DMS 273 treated with DMSO at 0.1 percent for 48 hours (cell line): ENCODE results near the gene THSD7A.

Source experiments
- DNase-seq: peaks from one replicate; lab custom pipeline; 2025; lab: John Stamatoyannopoulos, UW

The THSD7A gene

DNA sequence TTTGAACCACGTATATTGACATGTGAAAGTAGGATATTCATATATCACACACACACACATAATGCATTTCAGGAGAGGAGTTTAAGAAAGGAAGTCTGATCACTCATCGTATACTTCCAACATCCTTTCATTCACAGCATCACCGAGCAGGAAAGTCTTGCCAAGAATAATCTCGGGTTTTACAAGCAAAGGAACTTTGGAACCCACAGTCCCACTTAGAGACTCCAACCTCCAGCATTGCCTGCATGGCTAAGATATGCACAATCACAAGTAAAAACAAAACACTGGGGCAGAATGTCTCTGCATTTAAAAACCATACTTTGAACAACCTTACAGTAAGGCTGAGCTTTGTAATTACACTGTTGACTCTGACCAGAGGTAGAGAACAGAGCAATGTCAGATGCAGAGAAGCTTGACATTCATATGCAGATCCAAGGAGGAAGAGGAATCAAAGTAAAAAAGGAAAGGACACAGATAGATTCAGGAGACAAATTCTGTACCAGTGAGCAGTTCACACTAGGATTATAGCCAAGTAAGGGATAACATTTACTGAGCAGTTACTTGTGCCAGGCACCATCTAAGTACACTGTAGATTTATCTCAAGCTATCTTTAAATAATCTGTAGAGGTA is 14.8 kb downstream of the THSD7A start:
- no peak for DNase-seq

DNA sequence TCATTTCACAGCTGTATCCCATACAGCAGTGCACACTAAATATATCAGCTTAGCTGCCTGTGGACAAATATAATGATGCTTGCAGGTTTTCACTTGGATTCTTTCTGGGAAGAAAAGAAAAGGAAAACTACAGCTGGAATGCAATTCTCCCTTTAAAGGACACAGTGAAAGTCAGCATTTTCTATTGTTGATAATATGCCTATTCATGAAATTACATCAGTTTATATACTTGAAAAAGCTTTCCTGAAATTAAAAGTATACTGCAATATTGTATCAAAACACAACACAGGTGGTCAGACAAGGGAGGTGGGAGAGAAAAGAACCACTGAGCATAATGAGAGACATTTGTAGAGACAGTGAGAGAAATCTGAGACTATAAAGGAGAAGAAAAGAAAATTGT is 20.3 kb downstream of the THSD7A start:
- DNase-seq: no peak

DNA sequence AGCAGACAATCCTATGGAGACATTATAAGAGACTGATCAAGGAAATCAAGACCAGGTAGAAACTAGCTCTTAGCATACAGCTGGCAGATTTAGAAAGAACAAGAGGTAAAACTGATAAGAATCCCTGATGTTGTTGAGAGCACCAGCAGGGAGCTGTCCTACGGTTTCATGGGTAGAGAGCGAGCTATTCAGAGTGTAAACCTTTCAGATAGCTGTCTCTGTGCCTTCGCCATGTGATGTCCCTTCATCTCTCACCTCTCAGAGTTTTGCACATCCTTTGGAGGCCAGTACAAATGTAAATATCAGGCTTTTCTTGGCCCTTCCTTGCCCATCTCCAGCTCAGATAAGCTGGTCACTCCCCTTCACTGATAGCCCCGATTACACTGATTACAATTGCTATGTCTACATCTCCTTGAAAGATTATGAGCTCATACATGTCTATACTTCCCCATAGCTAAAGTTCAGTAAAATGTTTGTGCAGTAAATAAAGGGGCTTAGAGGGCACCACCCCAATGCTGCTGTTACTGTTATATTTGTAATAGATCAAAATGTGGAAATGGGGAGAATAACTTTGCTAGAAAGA is 21.9 kb downstream of the THSD7A start:
- DNase-seq: no peak

DNA sequence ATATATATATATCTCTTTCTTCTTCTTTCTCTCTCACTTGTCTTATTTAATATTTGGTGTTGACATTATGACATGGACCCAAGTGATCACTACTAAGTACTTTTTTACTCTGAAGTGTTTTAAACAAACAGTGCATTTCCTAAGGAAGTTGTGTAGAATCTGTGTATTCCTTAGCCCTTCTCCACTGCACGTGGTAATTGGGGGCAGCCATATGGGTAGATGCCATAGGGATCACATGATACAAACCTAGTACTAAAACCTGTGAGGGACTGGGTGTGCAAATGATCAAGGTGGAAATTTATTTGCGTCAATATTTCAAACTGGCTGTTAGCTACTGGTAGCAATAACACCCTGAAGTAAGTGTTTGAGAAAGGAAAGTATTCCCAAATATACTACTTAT is 25.0 kb downstream of the THSD7A start:
- no peak for DNase-seq

DNA sequence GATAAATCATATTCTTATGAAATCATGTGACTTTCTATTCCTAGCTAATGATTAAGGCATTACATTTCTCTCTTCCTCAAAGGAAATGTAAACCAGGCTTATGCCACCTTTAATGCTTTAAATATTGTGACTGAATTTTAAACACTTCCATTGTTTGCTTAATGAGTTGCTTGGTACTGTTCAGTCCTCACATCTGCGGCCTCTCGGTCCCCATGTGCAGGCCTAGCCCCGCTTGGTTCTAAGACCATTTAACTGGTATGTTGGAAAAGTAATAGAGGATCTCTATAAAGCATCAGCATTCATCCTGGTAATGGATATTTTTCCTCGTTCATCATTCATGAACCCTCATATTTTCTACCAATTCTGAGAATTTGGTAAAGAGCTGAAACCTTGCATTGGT is 27.4 kb downstream of the THSD7A start:
- no peak for DNase-seq

DNA sequence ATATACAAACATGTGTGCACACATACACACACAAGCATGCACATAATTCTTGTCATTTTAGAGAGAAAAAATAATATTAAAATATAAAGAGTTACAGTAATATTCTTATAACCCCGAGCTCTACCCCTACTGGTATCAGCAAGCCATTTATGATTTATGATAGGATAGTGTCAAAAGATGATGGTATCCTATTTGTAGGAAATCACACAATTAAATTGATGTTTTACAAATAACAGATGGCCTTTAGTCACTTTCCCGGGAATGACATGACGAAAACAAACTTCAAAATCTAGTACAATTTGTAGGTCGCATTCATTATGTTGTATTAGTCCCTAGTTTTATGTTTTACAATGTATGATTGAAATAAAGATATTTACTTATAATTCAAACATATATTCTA is 36.8 kb downstream of the THSD7A start:
- DNase-seq: no peak

DNA sequence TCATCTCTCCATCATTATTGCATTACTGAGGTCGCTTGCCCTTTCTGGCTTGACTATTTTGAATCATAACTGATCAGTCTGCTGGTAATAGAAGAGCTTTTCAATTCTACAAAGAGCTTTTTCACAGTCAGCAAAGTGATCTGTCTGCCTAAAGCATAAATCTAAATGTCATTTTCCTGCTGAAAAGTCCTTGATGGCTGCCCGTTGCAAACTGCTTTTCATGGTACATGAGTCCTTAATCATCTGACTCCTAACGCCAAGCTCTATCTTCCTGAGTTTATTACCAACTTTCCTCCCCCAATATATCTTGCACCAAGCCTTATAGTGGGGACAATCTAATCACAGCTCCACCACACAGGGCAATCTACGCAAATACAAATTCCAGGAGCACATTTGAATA is 39.8 kb downstream of the THSD7A start:
- DNase-seq: no peak

DNA sequence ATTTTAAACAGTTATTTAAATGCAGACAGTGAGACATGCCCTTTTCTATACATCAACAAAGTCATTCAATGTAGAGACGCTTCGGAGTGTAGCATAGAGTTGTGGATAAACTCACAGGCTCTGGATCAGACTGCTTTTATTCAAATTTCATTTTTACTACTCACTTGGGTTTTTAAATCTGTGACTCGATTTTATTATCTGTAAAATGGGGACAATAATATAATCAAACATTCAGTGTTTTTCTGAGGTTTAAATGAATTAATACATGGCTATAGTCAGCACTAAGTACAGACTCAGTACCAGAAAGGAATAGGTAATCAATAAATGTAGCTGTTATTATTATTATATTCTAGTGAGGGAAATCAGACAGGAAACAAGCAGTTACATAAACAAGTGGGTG is 43.4 kb downstream of the THSD7A start:
- DNase-seq: no peak

DNA sequence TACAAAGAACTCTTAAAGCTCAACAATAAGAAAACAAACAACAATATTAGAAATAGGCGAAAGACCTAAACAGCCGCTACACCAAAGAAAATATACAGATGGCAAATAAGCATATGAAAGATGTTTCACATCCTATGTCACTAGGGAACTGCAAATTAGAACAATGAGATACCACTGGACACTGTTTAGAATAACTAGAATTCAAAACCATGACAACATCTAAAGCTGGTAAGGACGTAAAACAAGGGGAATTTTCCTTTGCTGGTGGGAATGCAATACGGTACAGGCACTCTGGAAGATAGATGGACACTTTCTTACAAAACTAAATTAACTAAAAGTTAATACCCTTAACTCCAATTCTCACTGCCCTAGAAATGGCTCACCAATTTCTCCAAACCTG is 44.5 kb downstream of the THSD7A start:
- DNase-seq: no peak

DNA sequence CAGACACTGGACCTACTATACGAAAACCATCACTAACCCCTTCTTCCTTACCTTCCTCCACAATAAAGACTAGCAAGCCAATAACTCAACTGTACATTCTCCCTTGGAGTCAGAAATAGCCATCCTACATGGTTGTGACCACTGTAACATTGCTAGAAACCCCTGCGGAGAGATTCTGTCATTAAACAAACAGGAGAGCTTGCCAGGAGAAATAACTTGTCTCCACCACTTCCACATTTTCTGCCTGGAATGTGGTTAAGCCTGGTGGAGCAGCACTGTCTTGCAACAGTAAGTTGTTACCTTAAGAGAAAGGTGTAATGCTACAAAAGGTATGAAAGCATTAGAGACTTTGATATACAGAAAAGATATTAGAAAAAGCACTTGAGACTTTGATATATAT is 45.8 kb downstream of the THSD7A start:
- no peak for DNase-seq

DNA sequence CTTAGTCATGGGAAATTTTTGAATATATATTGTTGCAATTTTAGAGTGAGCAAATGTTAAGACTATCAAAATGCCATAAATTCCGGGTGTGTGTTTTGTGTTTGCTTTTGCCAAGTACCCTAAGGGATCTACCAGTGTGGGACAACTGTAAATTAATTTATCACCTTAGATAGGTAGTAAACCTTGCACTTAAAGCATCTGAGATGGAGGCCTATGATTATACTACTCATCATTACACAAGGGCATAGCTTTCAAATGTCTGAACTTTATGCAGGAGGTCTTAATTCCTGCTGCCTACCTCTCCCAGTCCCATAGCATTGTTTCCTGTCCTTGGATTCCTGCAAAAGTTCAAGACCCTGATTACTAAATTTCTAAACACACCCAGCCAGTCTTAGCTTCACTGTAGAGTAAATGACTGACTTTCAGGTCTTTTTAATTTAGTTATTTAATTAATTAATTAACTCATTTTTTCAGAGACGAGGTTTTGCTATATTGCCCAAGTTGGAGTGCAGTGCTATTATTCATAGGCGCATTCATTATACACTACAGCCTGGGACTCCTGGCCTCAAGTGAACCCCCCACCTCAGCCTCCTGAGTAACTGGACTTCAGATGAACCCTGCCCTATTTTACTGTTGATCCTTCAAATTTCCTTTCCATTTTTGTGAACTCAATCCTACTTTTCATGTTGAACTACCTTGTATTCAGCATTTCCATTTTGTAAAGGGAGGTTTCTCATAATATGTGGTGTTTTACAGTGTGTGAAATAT is 47.0 kb downstream of the THSD7A start:
- no peak for DNase-seq

DNA sequence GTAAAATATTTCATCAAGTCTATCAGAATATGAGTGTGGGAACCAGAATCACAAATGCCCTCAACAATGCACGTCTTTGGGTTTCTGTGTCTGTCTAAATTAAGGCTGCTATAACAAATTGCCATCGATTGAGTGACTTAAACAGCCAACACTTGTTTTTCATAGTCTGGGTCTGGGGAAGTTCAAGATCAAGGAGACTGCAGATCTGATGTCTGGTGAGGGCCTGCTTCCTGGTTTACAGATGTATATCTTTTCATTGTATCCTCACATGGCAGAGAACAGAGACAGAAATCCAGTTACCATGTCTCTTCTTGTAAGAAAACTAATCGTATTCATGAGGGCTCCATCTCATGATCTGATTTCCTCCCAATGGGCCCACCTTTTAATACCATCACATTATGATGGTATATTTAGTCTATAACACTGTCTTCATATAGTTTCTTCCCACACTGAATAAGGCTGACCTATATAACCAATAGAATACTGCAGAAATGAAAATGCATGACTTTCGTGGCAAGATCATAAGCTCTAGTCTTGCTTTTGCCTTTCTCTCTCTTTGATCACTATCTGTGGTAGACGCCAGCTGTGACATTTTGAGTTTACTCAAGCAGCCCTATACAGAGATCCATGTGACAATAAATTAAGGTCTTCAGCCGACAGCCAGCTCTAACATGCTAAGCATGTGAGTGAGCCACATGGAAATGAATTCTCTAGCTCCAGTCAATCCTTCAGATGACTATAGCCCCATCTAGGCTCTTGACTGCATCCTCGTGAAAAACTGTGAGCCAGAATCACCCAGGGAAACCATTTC is 51.9 kb downstream of the THSD7A start:
- no peak for DNase-seq

DNA sequence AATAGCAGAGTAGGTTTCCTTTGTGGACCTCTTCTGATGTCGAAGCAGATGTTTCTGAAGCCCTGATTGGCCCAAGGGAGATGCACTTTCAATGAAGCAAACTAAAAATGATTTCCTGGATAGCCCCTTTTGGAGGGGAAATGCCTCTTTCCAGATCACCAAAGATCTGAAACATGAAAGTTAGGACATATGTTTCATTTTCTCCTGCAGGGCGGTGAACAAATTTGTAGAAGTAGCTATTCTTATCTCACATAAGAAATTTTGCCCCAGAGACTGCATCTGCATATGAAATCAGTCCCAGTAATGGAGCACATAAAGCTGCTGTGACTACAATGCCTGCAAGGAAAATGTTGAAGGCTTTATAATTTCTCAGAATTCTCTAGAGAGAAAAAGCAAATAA is 56.0 kb downstream of the THSD7A start:
- no peak for DNase-seq

DNA sequence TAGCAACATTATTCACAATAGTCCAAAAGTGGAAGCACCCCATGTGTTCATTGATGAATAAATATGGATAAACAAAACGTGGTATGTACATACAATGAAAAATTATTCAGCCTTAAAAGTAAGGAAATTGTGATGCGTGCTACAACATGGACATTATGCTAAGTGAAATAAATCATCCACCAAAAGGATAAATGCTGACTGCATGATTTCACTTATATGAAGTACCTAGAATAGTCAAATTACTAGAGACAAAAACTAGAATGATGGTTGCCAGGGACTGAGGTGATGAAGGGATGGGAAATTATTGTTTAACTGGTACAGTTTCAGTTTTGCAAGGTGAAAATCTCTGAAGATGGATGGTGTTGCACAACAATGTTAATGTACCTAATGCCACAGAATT is 56.6 kb downstream of the THSD7A start:
- no peak for DNase-seq

DNA sequence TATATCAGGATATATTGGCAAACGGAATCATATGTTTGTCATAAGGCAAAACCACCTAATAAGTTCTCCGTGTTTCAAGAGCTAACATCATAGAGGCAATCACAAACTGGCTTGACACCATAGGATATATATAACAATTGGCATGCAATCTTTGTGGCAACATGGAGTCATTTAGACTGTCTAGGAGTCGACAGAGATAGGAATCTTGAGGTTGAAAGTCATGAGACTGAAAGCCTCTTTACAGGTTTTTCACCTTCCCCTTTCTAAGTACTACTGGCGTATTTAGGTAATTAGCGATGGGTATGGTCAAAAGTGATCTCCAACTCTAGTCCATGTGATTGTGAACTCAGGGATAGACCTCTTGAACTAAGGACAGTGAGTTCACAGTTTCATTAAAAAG is 63.7 kb downstream of the THSD7A start:
- no peak for DNase-seq

DNA sequence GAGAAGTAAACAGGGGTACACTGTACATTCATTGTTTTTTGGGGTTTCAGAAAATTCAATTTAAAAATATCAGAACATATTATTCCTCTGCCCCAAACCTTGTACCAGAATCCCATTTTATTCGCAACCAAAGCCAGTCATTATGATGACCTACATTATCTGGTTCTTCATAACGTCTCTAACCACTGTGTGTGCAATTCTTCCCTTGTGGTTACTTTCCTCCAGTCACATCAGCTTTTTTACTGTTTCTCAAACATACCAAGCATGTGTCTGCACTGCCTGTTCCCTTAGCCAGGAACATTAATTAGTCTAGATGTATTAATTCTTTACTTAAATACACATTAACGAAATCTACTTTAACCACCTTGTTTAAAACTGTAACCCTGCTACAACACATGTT is 64.8 kb downstream of the THSD7A start:
- DNase-seq: no peak

DNA sequence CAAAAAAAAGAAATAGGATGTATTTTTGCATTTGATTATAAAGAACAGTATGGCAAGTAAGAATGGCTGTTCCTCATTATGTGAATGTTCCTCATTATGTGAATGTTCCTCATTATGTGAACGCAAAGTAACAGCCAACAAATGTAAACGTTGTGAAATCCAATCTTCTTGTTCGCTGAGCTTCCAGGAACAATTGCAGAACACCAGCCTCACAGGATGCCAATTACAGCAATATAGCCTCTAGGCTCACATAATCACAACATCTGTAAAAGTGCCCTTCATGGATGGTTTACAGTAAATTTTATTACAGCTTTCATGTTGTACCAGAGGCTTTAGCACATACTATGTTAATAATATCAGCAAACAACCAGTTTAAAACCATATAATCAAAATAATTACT is 71.6 kb downstream of the THSD7A start:
- no peak for DNase-seq

DNA sequence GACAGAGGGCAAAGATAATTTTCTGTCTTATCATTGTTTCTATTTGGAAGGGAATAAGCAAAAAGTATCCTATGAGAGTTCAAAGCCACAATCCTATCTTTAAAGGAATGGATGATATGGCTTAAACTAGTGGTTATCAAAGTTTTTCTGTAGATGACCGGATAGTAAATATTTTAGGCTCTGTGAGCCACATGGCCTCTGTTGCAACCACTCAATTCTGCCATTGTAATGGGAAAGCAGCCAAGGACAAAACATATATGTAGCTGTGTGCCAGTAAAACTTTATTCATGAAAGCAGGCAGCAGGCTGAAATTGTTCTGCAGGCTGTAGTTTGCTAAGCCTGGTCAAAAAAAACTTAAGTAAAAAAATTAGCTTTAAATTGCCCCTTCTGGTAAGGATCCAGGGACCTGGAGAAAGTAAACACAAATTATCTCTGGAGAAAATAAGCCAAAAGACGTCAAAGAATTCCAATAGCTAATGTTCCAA is 73.3 kb downstream of the THSD7A start:
- no peak for DNase-seq

DNA sequence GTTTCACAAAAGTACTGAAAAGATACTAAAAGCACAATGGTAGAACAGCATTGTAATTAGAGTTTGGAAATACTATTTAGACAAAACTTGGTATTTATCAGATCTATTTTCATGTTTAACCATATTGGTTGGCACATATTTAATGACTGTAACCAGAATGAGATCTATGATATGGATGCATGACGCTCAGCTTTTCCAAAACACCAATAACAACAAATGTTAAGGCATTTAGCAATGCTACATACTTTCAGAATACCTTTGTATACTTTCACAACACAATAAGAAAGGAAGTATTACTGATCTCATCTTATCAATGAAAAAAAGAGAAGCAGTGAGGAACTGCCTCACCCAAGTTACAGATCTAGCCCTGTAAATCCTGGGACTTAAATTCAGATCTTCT is 74.8 kb downstream of the THSD7A start:
- no peak for DNase-seq

DNA sequence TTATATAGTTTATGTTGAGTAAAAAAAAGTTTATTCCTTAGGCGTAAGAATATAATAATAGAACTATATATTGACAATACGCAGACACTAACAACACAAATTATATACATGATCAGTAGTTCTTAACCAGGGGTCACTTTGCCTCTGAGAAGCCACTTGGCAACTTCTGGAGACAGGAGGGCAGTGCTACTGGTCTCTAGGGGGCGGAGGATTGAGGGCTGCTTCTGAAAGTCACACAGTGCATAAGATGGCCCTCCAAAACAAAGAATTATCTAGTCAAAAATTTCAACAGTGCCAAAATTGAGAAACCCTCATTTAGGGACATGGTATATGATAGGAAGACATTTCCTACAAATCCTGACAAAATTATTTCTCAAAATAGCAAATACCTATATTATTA is 77.1 kb downstream of the THSD7A start:
- no peak for DNase-seq

DNA sequence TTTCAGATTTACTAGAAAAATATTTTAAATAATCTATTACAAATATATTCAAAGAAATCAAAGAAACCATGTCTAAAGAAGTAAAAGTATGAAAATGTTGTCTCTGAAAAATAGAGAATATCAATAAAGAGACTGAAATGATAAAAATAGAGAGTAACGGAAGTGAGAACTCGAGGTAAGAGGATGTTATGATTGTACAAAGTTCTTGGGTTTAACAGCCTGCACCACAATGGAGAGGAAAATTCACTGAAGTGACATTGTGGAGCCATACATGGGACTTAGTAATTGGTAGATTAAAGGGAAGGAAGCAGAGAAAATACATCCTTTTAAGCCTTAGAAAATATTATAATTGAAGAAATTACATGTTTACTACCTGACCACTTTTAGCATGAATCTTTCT is 77.9 kb downstream of the THSD7A start:
- DNase-seq: no peak

DNA sequence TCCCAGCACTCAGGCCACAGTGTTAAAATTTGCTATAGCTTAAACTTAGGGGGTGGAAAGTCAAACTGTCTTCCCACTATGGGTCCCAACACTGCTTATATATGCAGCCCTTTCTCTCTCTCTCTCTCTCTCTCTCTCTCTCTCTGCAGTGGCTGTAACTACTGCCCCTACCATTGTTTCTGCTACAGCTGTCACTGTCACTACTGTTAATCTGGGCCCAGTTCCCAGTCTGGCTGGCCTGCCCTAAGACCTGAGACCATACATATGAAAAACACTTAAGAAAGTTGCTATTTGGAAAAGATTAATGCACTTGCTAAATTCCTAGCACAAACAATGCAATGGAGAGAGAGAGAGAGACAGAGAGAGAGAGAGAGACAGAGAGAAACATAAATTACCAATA is 78.6 kb downstream of the THSD7A start:
- DNase-seq: no peak
